HepG2 (cell line): ENCODE measurements around the gene PAMR1. TPM values are rescaled to one million over a fixed set of nuclear protein-coding genes. Genes with fewer than 3 reads are reported as not detected.

Source experiments
- ATAC-seq: fragments of 200-7000 bp; cut with Tn5 transposase; 3 replicates; pipeline ENCODE4 v1.9.1; 2020; ENCODE audit warnings: mild to moderate bottlenecking, moderate library complexity
- BruUV-seq: library from RNA; stranded (reverse); fragments of 400-500 nt; replicated peaks from 2 replicates; lab custom pipeline; 2021; lab: Mats Ljungman, UMichigan
- CTCF ChIA-PET: fragments of 300-600 bp; formaldehyde crosslinking; extraction: SDS; loops from one replicate; lab custom pipeline; 2021; ENCODE audit warnings: low total read pairs, inconsistent platforms, low intra/inter-chr PET ratio; lab: Yijun Ruan, JAX
- POLR2A ChIA-PET: fragments of 350-600 bp; sonication (Branson Sonifier 250); formaldehyde crosslinking; loops from one replicate; lab custom pipeline; 2020; ENCODE audit warnings: antibody characterized with exemption, inconsistent platforms; lab: Yijun Ruan, JAX
- DNase-seq: peaks from one replicate; pipeline ENCODE4 v3.0.0-alpha.2; 2015; ENCODE audit warnings: low spot score
- FAIRE-seq: peaks from 3 replicates; lab custom pipeline; 2011; peaks lifted over from hg19 to GRCh38; lab: Jason Lieb, UNC
- H2AFZ ChIP-seq: one replicate; pipeline ENCODE4 v1.6.1; 2011; ENCODE audit warnings: low read length, inconsistent platforms
- H3K27ac ChIP-seq: fragments of 300-600 bp; 3 replicates; pipeline ENCODE4 v1.8.0; 2011; ENCODE audit warnings: mixed run types, mild to moderate bottlenecking, mixed read lengths, low read length, inconsistent platforms; ENCODE audit not compliant: insufficient read depth; ENCODE audit errors: extremely low read length
- H3K27me3 ChIP-seq, 2 experiments: fragments of 200-600 bp in 1 of 2; 2 replicates in 1 of 2; 3 replicates in 1 of 2; pipeline versions ENCODE4 v1.6.0 to v1.8.0; 2011; ENCODE audit warnings: low read length in 2 of 2, mild to moderate bottlenecking in 2 of 2, moderate library complexity in 2 of 2, inconsistent platforms in 1 of 2; ENCODE audit not compliant: insufficient read depth in 2 of 2, control insufficient read depth in 1 of 2
- H3K36me3 ChIP-seq, 2 experiments: fragments of 200-600 bp in 1 of 2; replicated peaks in 1 of 2; 2 replicates in 1 of 2; 3 replicates in 1 of 2; pipeline versions ENCODE4 v1.5.1 to v1.8.0; 2011; ENCODE audit warnings: low read length in 2 of 2, inconsistent platforms in 1 of 2; ENCODE audit not compliant: insufficient read depth in 2 of 2, control insufficient read depth in 1 of 2
- H3K4me1 ChIP-seq: 2 replicates; pipeline ENCODE4 v1.5.1; 2012; ENCODE audit warnings: low read length, inconsistent platforms; ENCODE audit not compliant: insufficient read depth
- H3K4me2 ChIP-seq: 2 replicates; pipeline ENCODE4 v1.6.0; 2011; ENCODE audit warnings: low read depth, low read length, inconsistent platforms
- H3K4me3 ChIP-seq, 3 experiments: fragments of 200-600 bp in 1 of 3; sonication (generic), shearing (Covaris generic) in 1 of 3; replicated peaks in 1 of 3; 2 replicates each; pipeline ENCODE4 v1.5.1; 2011 to 2016; ENCODE audit warnings: low read length in 3 of 3, inconsistent platforms in 2 of 3, low read depth in 2 of 3, mild to moderate bottlenecking in 2 of 3, control low read depth in 1 of 3, mixed read lengths in 1 of 3; ENCODE audit not compliant: insufficient read depth in 1 of 3
- H3K79me2 ChIP-seq: one replicate; pipeline ENCODE4 v1.6.1; 2011; ENCODE audit warnings: low read length, inconsistent platforms; ENCODE audit not compliant: insufficient read depth
- H3K9ac ChIP-seq: 2 replicates; pipeline ENCODE4 v1.6.0; 2011; ENCODE audit warnings: mild to moderate bottlenecking, low read depth, low read length, inconsistent platforms; ENCODE audit not compliant: insufficient read depth
- H3K9me3 ChIP-seq: 2 replicates; pipeline ENCODE4 v1.5.1; 2012; ENCODE audit warnings: mild to moderate bottlenecking, low read length
- H4K20me1 ChIP-seq: 2 replicates; pipeline ENCODE4 v1.6.0; 2011; ENCODE audit warnings: inconsistent platforms, mild to moderate bottlenecking, low read length, moderate library complexity; ENCODE audit not compliant: insufficient read depth
- ATM ChIP-seq: fragments of 450-650 bp; IDR thresholded peaks from 2 replicates; pipeline ENCODE4 v1.7.1; 2017; ENCODE audit warnings: mild to moderate bottlenecking, borderline replicate concordance
- DNMT1 ChIP-seq: sonication (generic); formaldehyde crosslinking; IDR thresholded peaks from 2 replicates; pipeline ENCODE4 v1.5.1; 2020; ENCODE audit warnings: mild to moderate bottlenecking, missing genetic modification reagents
- EHMT2 ChIP-seq: fragments of 200-600 bp; sonication (generic); IDR thresholded peaks from 2 replicates; pipeline ENCODE4 v1.7.0; 2017; ENCODE audit warnings: antibody characterized with exemption, low read depth, low read length, borderline replicate concordance
- GABPB1 ChIP-seq: IDR thresholded peaks from 2 replicates; pipeline ENCODE4 v1.6.1; 2016; ENCODE audit warnings: mild to moderate bottlenecking, missing genetic modification reagents, moderate library complexity, missing compliant biosample characterization
- KDM1A ChIP-seq: IDR thresholded peaks from 2 replicates; pipeline ENCODE4 v1.6.1; 2016; ENCODE audit warnings: missing compliant biosample characterization
- MXI1 ChIP-seq: IDR thresholded peaks from 3 replicates; pipeline ENCODE4 v1.6.1; 2012; ENCODE audit warnings: low read depth, low read length, inconsistent platforms, borderline replicate concordance
- NAIF1 ChIP-seq: sonication (generic); formaldehyde crosslinking; IDR thresholded peaks from 2 replicates; pipeline ENCODE4 v1.5.0; 2020; ENCODE audit warnings: mild to moderate bottlenecking, missing genetic modification reagents, borderline replicate concordance
- PHB2 ChIP-seq: fragments of 450-650 bp; IDR thresholded peaks from 2 replicates; pipeline ENCODE4 v1.6.1; 2018; ENCODE audit not compliant: partially characterized antibody
- ZNF121 ChIP-seq: sonication (generic); formaldehyde crosslinking; IDR thresholded peaks from 2 replicates; pipeline ENCODE4 v1.5.0; 2020; ENCODE audit warnings: mild to moderate bottlenecking, missing genetic modification reagents
- ZNF501 ChIP-seq: sonication (generic); formaldehyde crosslinking; IDR thresholded peaks from 2 replicates; pipeline ENCODE4 v1.5.1; 2020; ENCODE audit warnings: mild to moderate bottlenecking, moderate library complexity, missing genetic modification reagents
- WGBS: methylation state at CpG from one replicate; pipeline ENCODE4 v1.1.6; 2017; ENCODE audit warnings: low lambda C conversion rate; 5-methylcytosine and 5-hydroxymethylcytosine counted together
- in situ Hi-C: cut with HindIII; loops from 2 replicates; pipeline ENCODE4 v1.10.0; 2017; ENCODE audit warnings: low pct_unique_long_range_greater_than_20kb; ENCODE audit not compliant: extremely low pct_ligation_motif_present
- intact Hi-C: fragments of 100-400 bp; cut with micrococcal nuclease; formaldehyde crosslinking; loops from one replicate; pipeline ENCODE4 v1.10.0; 2022; ENCODE audit not compliant: unreplicated experiment
- polyA plus RNA-seq, 8 experiments: library from polyadenylated mRNA; depleted of rRNA in 3 of 8; stranded (reverse) in 7 of 8; unstranded in 1 of 8; fragments of >200 nt; fragmentation: Illumina TruSeq in 4 of 8; extraction: Trizol in 4 of 8; gene quantifications; 2 replicates each; pipeline versions ENCODE4 v1.2.1 to v1.2.3, GENCODE V29; 2011 to 2016; ENCODE audit warnings: low read depth in 4 of 8, missing spikeins in 1 of 8, mixed read lengths in 1 of 8; ENCODE audit not compliant: insufficient read depth in 1 of 8
- total RNA-seq, 5 experiments: library from RNA; depleted of rRNA; stranded (reverse); fragments of >200 nt; fragmentation: Illumina TruSeq; extraction: Trizol; gene quantifications; 2 replicates each; pipeline ENCODE4 v1.2.3, GENCODE V29; 2016; ENCODE audit warnings: low read depth in 1 of 5
- TF ChIP-seq, protein P1 (sequence below): fragments of 450-650 bp; IDR thresholded peaks from 2 replicates; pipeline ENCODE4 v1.6.1; 2017; ENCODE audit warnings: mild to moderate bottlenecking
- TF ChIP-seq, protein P2 (sequence below): sonication (generic); formaldehyde crosslinking; conservative IDR thresholded peaks from 2 replicates; pipeline ENCODE4 v1.8.0; 2022; ENCODE audit warnings: low read depth, missing genetic modification reagents
- TF ChIP-seq, protein P3 (sequence below): IDR thresholded peaks from 2 replicates; pipeline ENCODE4 v1.6.1; 2018; ENCODE audit warnings: missing genetic modification reagents, mild to moderate bottlenecking, missing compliant biosample characterization
- TF ChIP-seq, protein P4 (sequence below): sonication (generic); formaldehyde crosslinking; IDR thresholded peaks from 2 replicates; pipeline ENCODE4 v1.5.0; 2020; ENCODE audit warnings: missing genetic modification reagents, mild to moderate bottlenecking, borderline replicate concordance

Gene PAMR1
- total and polyA plus RNA-seq, 2 of the 13 experiments (the other 11 are each of a cell fraction or from before 2014, with no cell fraction given): not detected

DNA sequence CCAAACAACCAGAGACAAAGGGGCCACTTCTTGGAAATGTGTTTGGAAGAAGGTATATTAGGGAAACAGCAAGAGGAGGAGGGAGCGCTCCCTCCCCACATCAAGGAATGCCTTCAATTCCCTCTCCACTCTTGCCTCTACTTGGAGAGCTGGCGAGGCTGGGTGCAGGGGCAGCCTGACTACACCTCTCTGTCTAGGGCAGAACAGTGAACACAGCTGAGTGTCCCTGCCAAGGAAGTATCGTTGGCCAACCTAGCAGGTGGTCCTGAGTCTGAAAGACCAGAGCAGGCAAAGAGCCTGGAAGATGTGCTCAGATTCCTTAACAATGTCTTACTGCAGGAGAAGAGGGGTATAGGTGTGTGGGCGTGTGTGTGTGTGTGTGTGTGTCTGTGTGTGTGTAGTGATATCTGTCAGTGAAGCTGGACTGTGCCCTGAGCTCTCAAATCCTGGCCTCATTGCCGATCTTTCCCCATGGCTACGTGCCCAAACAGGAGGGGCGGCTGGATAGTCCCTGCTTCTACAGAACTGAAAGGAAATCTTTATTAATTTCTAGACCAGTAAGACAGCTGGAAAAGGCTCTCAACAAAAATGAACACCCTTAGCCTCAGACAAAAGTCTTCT, 46.8 kb downstream of the PAMR1 start (continued):
- TF ChIP-seq, protein P1, sequence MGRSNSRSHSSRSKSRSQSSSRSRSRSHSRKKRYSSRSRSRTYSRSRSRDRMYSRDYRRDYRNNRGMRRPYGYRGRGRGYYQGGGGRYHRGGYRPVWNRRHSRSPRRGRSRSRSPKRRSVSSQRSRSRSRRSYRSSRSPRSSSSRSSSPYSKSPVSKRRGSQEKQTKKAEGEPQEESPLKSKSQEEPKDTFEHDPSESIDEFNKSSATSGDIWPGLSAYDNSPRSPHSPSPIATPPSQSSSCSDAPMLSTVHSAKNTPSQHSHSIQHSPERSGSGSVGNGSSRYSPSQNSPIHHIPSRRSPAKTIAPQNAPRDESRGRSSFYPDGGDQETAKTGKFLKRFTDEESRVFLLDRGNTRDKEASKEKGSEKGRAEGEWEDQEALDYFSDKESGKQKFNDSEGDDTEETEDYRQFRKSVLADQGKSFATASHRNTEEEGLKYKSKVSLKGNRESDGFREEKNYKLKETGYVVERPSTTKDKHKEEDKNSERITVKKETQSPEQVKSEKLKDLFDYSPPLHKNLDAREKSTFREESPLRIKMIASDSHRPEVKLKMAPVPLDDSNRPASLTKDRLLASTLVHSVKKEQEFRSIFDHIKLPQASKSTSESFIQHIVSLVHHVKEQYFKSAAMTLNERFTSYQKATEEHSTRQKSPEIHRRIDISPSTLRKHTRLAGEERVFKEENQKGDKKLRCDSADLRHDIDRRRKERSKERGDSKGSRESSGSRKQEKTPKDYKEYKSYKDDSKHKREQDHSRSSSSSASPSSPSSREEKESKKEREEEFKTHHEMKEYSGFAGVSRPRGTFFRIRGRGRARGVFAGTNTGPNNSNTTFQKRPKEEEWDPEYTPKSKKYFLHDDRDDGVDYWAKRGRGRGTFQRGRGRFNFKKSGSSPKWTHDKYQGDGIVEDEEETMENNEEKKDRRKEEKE: no peak
- no peak for TF ChIP-seq ZNF121

DNA sequence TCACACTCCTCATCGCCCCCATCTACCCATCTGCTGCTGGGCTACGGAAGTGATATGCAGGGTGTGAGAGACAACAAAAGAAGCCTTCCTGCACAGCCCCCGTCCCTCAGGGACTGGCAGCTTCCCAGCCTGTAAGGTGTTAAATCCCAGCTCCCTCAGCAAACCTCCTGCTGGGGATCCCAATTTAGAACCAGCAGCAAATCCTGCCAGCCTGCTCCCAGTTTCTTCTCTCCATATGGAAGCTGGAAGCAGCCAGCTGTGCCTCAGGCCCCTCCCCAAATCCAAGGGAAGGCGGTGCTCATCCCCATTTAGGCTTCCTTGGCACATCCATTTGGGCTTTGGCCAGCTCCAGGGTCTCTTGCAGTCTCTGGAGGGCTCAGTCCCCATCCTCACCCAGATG, 47.5 kb downstream of the PAMR1 start:
- Histone ChIP-seq H3K9me3 (no peaks in the 10 kb centered on the region), H3K27ac (no peak overlapping the region), H4K20me1 (no peaks in the 10 kb centered on the region), H3K4me1 (no peaks in the 10 kb centered on the region), H3K79me2 (no peaks in the 10 kb centered on the region), H3K9ac (no peak overlapping the region), H2AFZ (no peak overlapping the region), H3K4me2 (no peak overlapping the region)
- no peak for DNase-seq
- in situ Hi-C loops: loop anchor here (25.0 kb wide), 1 partner anchor 784 kb away; no protein-coding TSS in a partner anchor
- POLR2A ChIA-PET: no interaction called here
- TF ChIP-seq EHMT2: no peak
- TF ChIP-seq, protein P2, sequence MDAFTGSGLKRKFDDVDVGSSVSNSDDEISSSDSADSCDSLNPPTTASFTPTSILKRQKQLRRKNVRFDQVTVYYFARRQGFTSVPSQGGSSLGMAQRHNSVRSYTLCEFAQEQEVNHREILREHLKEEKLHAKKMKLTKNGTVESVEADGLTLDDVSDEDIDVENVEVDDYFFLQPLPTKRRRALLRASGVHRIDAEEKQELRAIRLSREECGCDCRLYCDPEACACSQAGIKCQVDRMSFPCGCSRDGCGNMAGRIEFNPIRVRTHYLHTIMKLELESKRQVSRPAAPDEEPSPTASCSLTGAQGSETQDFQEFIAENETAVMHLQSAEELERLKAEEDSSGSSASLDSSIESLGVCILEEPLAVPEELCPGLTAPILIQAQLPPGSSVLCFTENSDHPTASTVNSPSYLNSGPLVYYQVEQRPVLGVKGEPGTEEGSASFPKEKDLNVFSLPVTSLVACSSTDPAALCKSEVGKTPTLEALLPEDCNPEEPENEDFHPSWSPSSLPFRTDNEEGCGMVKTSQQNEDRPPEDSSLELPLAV (CRISPR knock-in tag): no peak
- TF ChIP-seq ATM: no peak
- TF ChIP-seq KDM1A (CRISPR knock-in tag): no peak
- TF ChIP-seq DNMT1: no peak
- TF ChIP-seq ZNF501 (CRISPR knock-in tag): no peak
- TF ChIP-seq, protein P3, sequence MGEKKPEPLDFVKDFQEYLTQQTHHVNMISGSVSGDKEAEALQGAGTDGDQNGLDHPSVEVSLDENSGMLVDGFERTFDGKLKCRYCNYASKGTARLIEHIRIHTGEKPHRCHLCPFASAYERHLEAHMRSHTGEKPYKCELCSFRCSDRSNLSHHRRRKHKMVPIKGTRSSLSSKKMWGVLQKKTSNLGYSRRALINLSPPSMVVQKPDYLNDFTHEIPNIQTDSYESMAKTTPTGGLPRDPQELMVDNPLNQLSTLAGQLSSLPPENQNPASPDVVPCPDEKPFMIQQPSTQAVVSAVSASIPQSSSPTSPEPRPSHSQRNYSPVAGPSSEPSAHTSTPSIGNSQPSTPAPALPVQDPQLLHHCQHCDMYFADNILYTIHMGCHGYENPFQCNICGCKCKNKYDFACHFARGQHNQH: no peak
- TF ChIP-seq PHB2: no peak
- TF ChIP-seq MXI1: no peak
- TF ChIP-seq, protein P4, sequence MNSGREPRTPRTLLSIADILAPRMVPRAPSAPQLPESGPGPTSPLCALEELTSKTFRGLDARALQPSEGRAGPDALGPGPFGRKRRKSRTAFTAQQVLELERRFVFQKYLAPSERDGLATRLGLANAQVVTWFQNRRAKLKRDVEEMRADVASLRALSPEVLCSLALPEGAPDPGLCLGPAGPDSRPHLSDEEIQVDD (CRISPR knock-in tag): no peak
- no peak for TF ChIP-seq GABPB1 (CRISPR knock-in tag)
- TF ChIP-seq NAIF1: no peak
- TF ChIP-seq, all 625 proteins: peak for 0
- intact Hi-C loops: no loop called here
- CTCF ChIA-PET: no interaction called here
- 3% methylated on average over 3 of the region's 4 CpGs for WGBS
- BruUV-seq: no TSS peak
- Histone ChIP-seq H3K4me3 (no peak overlapping the region), H3K27me3 (peaks cover 1 to 22% of the 10 kb centered on the region in 2 experiments; a peak in 2 of 5 replicates), H3K36me3 (no peaks in the 10 kb centered on the region)
- no peak for ATAC-seq
- FAIRE-seq: no peak
